Tongue (tissue), 2 donors: Measurements from ENCODE around the gene SPECC1. TPM values are rescaled to one million over a fixed set of nuclear protein-coding genes. Genes with fewer than 3 reads are reported as not detected.
A peak's percentile ranks its signal among the peaks of the same experiment; 100 is the strongest.
"Not testable (repeated sequence)": the region's sequence is repeated elsewhere in the genome, so short reads cannot be mapped to it uniquely, and the experiment has no call there.

Experiments used
- DNase-seq: peaks from one replicate; pipeline ENCODE4 v3.0.0-alpha.2; 2015
- total RNA-seq: library from RNA; depleted of rRNA; stranded (reverse); fragments of >200 nt; gene quantifications from one replicate; pipeline ENCODE4 v1.2.3, GENCODE V29; 2014

SPECC1 gene
- total RNA-seq, 1 donor from 2014 or later: 23.1 TPM

DNA sequence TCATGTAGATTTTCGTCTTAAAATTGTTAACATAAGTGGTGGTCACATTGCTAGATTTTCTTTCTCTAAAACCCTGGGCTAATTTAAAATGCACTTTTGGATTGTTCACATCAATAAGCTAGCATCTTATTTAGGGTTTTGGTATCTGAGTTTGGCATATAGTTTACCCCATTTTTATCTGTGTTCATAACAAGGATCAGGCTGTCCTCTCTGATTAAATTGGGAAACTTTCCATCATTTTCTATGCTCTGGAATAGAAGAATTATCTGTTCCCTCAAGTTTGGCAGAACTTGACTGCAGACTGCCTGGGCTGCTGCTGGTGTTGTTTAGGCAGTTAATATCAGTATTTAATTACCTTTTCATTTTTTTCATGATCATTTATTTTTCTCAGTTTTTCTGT is 1.8 kb downstream of the SPECC1 start:
- DNase-seq: no peak

DNA sequence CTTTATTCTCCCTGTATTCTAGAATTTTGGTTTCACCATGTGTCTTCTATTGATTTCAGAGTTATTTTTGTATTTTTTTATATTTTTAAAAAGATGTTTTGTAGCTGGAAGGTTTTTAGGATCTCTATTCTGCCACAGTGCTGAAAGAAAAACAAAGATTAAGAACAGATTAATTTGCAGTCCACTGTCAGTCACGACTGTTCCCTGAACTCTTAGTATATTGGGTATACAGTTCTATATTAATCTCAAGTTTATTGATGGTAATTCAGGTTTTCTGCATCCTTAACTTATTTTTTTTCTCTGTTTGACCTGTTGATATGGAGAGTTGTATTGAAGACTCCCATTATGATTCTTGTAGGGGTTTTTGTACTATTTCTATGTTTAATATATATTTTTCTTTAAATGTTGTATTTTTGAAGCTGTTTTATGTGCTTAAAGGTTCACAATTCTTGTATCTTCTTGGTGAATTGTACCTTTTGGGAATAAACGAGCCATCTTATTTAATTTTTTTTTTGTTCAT is 2.9 kb downstream of the SPECC1 start:
- DNase-seq: no peak

DNA sequence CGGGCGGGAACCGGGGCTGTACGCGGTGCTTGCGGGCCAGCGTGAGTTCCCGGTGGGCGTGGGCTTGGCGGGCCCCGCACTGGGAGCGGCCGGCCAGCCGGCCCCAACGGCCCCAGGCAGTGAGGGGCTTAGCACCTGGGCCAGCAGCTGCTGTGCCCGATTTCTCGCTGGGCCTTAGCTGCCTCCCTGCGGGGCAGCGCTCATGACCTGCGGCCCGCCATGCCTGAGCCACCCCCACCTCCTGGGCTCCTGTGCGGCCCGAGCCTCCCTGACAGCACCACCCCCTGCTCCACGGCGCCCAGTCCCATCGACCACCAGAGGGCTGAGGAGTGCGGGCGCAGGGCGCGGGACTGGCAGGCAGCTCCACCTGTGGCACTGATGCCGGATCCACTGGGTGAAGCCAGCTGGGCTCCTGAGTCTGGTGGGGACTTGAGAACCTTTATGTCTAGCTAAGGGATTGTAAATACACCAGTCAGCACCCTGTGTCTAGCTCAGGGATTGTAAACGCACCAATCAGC is 7.4 kb downstream of the SPECC1 start:
- DNase-seq: not testable (repeated sequence)

DNA sequence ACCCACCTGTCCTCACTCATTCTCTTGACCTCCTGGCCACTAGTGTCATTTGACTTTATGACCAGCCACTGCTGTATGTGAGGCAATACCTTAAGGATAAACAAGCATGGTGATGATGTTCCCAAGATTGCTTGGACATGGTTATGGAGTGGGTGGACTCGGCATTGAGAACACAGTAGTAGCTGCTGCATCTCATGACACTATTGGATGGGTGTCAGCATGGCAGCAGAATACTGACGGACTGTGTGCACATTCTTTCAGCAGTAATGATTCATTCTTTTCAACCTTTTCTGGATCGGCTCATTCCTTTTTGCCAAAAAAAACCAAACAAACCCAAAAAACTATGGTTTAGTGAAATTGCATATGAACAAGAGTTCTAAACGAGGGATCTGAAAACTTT is 13.5 kb downstream of the SPECC1 start:
- DNase-seq: no peak

DNA sequence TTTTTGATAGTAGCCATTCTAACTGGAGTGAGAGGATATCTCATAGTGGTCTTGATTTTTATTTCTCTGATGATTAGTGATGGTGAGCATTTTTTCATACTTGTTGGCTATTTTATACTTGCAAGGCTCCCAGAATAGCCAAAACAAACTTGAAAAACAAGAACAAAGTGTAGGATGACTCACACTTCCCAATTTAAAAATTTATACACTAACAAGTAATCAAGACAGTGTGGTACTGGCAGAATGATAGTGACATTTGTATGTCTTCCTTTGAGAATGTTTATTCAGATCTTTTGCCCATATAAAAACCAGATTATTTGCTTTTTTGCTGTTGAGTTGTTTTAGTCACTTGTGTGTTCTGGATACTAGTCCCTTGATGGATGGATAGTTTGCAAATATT is 17.8 kb downstream of the SPECC1 start:
- DNase-seq: no peak

DNA sequence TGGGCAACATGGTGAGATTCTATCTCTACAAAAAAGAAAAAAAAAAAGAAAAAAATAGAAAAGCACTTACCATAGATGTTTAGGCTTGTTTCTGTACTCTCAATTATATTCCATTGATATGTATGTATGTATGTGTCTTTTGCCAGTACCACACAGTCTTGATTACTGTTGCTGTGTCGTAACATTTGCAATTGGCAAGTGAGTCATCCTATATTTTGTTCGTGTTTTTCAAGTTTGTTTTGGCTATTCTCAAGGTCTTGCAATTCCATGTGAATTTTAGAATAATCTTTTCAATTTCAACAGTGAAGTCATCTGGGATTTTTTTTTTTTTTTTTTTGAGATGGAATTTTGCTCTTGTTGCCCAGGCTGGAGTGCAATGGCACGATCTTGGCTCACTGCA is 19.3 kb downstream of the SPECC1 start:
- DNase-seq: no peak

DNA sequence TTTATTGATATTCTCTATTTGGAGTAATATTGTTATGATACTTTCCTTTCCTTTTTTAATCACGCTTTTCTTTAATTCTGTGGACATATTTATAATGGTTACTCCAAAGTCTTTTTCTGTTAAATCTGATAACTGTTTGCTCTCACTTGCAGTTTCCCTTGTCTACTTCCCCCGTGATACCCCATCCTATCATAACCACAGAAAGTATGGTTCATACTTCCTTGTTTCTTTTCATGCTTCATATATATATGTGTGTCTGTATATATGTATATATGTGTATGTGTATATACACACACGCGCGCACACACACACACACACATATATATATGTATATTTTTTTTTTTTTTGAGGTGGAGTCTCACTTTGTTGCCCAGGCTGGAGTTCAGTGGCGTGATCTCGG is 23.5 kb downstream of the SPECC1 start:
- no peak for DNase-seq

DNA sequence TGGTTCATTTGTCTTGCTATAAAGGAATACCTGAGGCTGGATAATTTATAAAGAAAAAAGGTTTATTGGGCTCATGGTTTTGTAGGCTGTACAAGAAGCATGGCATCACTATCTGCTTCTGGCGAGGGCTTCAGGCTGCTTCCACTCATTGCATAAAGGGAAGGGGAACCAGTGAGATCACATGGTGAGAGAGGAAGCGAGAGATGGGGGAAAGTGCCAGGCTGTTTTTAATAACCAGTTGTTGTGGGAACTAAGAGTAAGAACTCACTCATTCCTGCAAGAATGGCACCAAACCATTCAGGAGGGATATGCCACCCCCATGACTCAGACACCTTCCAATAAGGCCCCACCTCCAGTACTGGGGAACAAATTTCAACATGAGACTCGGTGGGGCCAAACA is 24.3 kb downstream of the SPECC1 start:
- DNase-seq: no peak

DNA sequence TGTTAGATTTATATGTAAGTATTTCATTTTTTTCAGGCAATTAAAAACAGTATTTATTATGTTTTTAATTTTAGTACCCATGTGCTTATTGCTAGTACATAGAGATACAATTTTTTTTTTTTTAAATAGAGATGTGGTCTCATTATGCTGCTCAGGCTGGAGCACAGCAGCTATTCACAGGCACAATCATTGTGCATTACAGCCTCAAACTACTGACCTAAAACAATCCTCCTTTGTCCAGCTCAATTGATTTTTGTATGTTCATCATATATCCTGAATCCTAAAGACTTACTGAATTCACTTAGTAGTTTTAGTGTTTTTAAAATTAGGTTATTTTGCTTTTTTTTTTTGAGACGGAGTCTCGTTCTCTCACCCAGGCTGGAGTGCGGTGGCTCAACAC is 26.3 kb downstream of the SPECC1 start:
- no peak for DNase-seq

DNA sequence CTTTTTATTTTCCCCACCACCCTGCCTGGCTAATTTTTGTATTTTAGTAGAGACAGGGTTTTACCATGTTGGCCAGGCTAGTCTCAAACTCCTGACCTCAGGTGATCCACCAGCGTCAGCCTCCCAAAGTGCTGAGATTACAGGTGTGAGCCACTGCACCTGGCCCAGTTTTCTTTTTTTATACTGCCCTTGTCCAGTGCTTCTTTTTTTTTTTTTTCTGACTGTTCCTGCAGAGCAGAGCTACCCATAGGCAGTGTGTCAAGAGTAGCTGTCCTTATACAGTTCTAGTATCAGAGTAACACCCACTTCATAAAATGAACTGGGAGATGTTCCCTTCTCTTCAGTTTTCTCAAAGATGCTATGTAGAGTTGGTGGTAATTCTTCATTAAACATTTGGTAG is 28.1 kb downstream of the SPECC1 start:
- not testable (repeated sequence) for DNase-seq

DNA sequence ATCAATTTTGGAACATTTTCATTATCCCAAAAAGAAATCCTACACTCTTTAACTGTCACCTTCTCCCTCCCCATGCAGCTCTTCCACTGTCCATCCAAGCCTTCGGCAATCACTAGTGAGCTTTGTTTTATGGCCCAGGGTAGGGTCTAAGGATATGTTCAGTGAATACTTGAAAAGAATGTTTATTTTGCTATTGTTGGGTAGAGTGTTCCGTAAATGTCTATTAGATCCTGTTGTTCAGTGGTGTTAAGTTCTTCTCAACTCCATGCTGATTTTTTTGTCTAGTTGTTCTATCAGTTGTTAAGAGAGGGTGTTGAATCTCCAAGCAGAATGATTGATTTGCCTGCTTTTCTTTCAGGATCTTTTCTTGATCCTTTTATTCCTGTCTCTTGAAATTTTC is 29.9 kb downstream of the SPECC1 start:
- no peak for DNase-seq

DNA sequence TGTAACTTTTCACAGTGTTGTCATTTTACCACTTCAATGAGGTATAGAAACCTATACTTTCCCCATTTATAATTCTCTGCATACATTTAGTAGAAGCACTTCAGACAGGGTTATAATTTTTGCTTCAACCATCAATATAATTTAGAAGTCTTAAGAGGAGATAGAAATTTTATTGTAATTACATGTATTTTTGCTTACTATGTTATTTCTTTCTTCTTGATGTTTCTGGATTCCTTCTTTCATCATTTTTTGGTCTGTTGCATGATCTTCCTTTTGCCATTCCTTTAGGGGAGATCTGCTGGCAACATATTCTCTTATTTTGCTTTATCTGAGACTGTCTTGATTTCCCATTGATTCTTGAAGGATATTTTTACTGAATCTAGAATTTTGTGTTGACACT is 31.1 kb downstream of the SPECC1 start:
- DNase-seq: no peak

DNA sequence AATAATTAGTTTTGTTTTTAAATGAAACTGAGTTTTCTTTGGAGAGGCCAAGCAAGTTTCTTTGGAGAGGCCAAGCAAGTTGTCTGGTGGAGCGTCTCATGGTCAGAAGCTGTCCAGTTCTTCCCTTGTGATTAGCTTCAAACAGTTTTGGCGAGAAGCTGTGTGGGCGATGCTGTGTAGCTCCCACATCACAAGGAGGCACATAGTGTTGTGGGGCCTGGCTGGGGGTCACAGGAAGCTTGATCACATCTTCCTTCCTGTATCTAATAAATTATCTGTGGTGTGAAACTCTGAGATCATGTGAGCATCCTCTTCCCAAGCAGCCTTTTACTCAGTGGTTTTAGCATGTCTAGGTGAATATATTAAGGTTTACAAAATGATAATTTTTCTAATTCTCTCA is 33.9 kb downstream of the SPECC1 start:
- no peak for DNase-seq

DNA sequence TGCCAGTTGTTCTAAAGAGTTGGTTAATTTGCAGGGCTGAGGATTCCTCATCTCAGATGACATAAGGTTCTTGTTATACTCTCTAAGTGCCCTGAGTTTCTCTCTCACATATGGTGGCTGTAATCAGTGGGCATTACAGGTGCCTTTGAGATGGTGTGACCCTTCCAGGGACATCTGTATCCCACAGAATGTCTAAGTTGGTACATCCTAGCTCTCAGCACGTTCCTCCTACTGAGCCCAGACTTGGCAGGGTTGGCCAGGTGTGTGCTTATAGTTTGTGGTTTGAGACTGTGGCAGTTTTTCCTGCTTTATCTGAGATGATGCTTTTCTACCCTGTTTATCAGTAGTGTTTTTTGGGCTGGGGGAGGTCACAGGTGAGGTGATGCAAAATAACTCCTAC is 36.3 kb downstream of the SPECC1 start:
- no peak for DNase-seq

DNA sequence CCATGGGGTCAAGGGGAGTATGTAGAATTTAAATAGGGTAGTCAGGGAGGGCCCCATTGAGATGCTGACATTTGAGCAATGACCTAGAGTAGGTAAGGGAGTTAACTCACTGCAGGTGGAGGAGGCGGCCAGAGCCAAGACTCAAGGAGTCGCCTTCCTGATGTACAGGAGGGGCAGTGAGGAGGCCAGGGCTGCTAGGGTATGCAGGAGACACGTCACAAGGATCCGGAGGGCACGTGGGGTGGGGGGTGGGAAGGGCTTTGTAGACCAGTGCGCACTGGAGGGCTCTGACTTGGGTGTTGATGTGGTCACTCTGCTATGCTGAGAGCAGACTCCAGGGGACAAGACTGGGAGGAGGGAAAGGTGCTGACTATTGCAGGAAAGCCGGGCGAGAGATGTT is 37.5 kb downstream of the SPECC1 start:
- DNase-seq: no peak

DNA sequence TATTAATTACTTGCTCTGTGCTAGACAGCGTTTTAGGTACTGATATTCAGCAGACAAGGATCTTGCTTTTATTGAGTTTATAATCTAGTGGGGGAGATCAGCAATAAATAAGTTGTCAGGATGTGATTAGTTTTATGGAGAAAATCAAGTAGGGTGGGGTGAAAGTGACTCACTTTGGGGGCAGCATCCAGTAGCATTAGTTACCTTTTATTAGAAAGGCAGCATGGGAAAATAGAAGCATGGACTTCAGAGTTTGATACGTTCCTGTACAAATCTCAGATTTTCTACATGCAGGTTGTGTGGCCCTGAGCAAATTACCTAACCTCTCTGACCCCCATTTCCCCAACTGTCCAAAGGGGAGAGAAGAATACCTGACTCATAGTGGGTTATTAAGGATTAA is 42.5 kb downstream of the SPECC1 start:
- DNase-seq: no peak

DNA sequence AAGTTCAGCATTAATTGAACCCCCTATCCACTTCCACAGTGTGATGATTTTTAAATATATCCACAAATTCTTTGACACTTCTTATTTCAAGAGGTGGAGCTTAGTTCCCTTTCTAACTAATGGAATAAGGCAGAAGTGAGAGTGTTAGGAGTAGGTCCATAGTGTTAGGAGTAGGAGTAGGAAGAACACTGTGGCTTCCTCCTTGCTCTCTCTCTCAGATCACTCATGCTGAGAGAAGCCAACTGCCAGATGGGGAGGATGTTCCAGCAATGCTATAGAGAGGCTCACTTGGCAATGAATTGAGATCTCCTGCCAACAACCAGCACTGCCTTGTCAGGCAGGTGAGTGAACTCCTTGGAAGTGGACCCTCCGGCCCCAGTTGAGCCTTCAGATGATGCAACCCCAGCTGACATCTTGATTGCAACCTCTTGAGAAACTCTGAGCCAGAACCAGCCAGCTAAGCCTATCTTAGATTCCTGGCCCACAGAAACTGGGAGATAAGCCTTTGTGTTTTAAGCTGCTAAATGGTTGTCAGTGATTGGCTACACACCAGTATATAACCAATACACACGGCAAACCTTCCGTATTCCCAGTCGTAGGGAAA is 44.3 kb downstream of the SPECC1 start:
- DNase-seq: no peak

DNA sequence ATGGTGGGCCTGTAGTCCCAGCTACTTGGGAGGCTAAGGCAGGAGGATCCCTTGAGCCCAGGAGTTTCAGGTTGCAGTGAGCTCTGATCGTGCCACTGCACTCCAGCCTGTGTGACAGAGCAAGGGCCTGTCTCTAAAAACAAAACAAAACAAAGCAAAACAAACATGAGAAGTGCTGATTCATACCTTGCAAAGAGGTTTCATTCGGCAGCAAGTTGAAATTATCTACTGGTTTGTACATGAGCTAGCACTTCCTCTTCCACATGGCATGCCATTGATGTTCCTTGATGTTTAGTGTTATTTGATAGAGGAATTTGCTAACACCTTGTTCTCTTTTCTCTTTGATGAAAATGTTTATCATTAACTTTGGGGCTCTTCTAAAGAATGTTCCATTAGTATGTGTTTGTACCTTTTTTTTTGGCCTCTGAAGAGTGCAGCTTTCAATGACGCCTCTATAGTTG is 50.6 kb downstream of the SPECC1 start:
- no peak for DNase-seq

DNA sequence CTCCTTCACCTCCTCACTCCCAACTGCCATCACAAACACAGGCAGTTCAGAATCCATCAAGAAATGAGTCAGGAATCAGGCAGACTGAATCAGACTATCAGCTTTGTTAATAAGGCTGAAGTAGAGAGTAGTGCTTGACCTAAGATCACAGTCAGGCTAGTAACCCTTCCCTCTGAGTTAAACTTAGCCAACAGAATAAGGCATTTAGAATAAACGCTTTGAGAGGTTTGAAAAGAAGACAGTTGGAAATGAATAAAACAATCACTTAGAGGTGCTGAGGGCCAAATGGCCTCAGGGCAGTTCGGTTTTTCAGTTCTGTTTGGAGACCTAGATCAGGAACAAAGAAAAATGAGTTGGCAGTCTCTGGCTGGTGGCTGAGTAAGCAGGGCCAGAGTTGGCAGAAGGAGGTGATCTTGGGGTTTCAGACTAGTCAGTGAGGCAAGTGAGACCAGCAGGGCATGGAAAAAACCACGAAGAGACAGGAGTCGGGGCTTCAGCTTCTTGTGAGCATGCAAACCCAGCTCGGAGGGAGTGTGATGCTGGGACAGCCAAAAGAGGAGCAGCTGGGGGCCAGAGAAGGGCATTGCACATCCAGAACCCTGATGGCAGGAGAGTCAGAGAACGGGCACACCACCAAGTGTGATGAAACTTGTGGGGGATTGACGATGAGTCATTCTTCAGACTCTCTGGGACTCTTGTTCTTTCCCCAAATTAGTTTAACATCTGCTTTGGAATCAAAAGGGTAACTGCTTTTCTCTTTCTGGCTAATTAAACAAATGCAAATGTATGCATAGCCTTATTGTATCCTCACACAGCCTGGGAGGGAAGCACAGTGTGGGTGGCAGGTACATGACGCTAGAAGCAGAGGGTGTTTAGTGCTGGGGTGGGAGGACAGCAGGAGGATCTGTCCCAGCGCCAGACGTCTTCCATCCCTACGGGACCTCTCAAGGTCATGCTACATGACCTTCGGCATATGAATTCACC is 54.8 kb downstream of the SPECC1 start:
- peak; percentile 74 for DNase-seq

DNA sequence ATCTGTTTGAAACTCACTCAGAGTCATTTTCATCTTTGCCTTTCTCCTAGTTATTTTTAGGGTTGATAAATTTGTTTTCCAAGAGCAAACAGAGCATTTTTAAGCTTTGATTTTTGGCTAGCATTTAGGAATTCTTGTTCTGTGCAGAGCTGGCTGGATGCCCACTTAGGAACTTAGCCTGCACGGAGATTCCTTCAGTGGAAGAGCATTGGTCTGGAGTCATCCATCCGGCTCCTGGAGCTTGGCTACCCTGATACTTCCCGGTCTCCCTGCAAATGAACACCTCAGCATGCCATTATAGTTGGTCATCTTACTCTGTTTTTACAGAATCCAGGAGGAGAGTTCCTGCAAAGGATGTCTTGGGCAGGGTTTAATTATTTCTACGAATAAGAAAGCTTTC is 57.1 kb downstream of the SPECC1 start:
- peak; percentile 82 for DNase-seq

DNA sequence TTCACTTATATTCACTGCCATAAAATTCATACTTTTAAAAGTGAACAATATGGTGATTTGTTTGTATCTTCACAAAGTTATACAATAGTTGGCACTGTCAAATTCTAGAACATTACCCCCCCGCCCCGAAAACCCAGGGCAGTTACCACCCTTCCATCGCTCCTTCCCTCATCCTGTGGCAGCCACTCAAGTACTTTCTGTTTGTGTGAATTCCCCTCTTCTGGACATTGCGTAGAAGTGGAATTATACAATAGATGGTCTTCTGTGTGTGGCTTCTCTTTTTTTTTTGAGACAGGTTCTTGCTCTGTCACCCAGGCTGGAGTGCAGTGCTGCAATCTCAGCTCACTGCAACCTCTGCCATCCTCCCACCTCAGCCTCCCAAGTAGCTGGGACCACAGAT is 58.6 kb downstream of the SPECC1 start:
- DNase-seq: no peak

DNA sequence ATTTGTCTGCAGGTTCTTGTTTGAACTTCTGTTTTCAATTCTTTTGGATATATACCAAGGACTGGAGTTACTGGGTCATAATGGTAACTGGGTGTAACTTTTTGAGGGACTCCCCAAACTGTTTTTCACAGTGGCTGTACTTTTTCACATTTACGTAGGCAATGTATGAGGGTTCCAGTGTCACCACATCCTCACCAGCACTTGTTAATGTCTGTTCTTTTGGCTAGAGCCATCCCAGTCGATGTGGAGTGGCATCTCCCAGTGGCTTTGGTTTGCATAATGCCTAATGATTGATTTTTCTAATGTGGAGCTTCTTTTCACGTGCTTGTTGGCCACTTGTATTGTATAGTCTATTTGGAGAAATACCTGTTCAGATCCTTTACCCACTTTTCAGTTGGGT is 59.3 kb downstream of the SPECC1 start:
- DNase-seq: no peak
